T-helper 2 cell treated with Interferon-gamma antibody and Interleukin-4, amounts not matched to agents 5 μg/mL and 100 μg/mL, for 36 hours (primary cell): ENCODE results near the gene GPS2.

Experiments used
- DNase-seq: peaks from one replicate; pipeline ENCODE4 v3.0.0; 2021; ENCODE audit warnings: low spot score
- H3K27ac Mint-ChIP-seq: one replicate; pipeline ENCODE4 v1.8.0; 2021; ENCODE audit warnings: mild to moderate bottlenecking, mixed read lengths
- H3K27me3 Mint-ChIP-seq: one replicate; pipeline ENCODE4 v1.8.0; 2021; ENCODE audit warnings: low read depth, mixed read lengths
- H3K36me3 Mint-ChIP-seq: one replicate; pipeline ENCODE4 v1.8.0; 2021; ENCODE audit warnings: low read depth, mixed read lengths
- H3K4me1 Mint-ChIP-seq: one replicate; pipeline ENCODE4 v1.8.0; 2021; ENCODE audit warnings: low read depth, mixed read lengths
- H3K4me3 Mint-ChIP-seq: one replicate; pipeline ENCODE4 v1.8.0; 2022; ENCODE audit warnings: mild to moderate bottlenecking, moderate library complexity, mixed read lengths
- H3K9me3 Mint-ChIP-seq: one replicate; pipeline ENCODE4 v1.8.0; 2021; ENCODE audit warnings: mixed read lengths

Gene GPS2

GRCh38 chr17:7306911-7307685 lies 8.1 kb downstream of the GPS2 start, which contains the start of gene EIF5A:
Gene EIF5A (plus strand): TSS chr17:7307628. CDS start chr17:7309636, 2,008 bp downstream.
- peaks cover 36% of the 10 kb centered on the region for H3K36me3 Mint-ChIP-seq

GRCh38 chr17:7304179-7304578 lies 11.0 kb downstream of the GPS2 start:
- H3K36me3 Mint-ChIP-seq = peaks cover 8% of the 10 kb centered on the region
- no peak overlapping the region for H3K4me3 Mint-ChIP-seq
- peaks cover 9% of the 10 kb centered on the region for H3K4me1 Mint-ChIP-seq
- H3K9me3 Mint-ChIP-seq = no peaks in the 10 kb centered on the region
- H3K27me3 Mint-ChIP-seq = peaks cover 5% of the 10 kb centered on the region
- peak overlapping the region; percentile 1 for H3K27ac Mint-ChIP-seq
- DNase-seq = no peak

More at GRCh38 chr17:7306911-7307685, 8.1 kb downstream of the GPS2 start, which contains the start of gene EIF5A:
- no peaks in the 10 kb centered on the region for H3K9me3 Mint-ChIP-seq
- peak within 1 kb of the TSS; percentile 88 for H3K4me3 Mint-ChIP-seq
- H3K27me3 Mint-ChIP-seq = peaks cover 3% of the 10 kb centered on the region
- peaks cover 33% of the 10 kb centered on the region for H3K4me1 Mint-ChIP-seq
- DNase-seq = peak; percentile 99
- peak within 1 kb of the TSS; percentile 97 for H3K27ac Mint-ChIP-seq

GRCh38 chr17:7296189-7296861 lies 18.8 kb downstream of the GPS2 start:
- Mint-ChIP-seq H3K27ac (peak overlapping the region; percentile 45), H3K4me1 (peaks cover 20% of the 10 kb centered on the region), H3K4me3 (peak overlapping the region; percentile 63), H3K27me3 (peaks cover 29% of the 10 kb centered on the region), H3K9me3 (no peaks in the 10 kb centered on the region), H3K36me3 (no peaks in the 10 kb centered on the region)
- DNase-seq = peak; percentile 75

- H3K4me1 Mint-ChIP-seq = peaks cover 20% of the 10 kb centered on the region
- H3K4me3 Mint-ChIP-seq = peak overlapping the region; percentile 82
- peaks cover 34% of the 10 kb centered on the region for H3K27me3 Mint-ChIP-seq
- H3K36me3 Mint-ChIP-seq = no peaks in the 10 kb centered on the region
- H3K9me3 Mint-ChIP-seq = no peaks in the 10 kb centered on the region
- H3K27ac Mint-ChIP-seq = peak overlapping the region; percentile 60
- DNase-seq = no peak
These were observed 19.7 kb downstream of the GPS2 start for GRCh38 chr17:7295230-7296180.

- Mint-ChIP-seq H3K9me3 (no peaks in the 10 kb centered on the region), H3K4me1 (peaks cover 20% of the 10 kb centered on the region), H3K27ac (peak within 1 kb of the TSS; percentile 60), H3K27me3 (peaks cover 34% of the 10 kb centered on the region), H3K4me3 (peak within 1 kb of the TSS; percentile 82), H3K36me3 (no peaks in the 10 kb centered on the region)
- peak; percentile 86 for DNase-seq
These were observed 20.5 kb downstream of the GPS2 start, which contains the start of gene YBX2 for GRCh38 chr17:7294614-7295153. Gene YBX2 (minus strand): TSS chr17:7294639. CDS start chr17:7294500, 139 bp downstream.

GRCh38 chr17:7293816-7294613 lies 21.1 kb downstream of the GPS2 start:
- Mint-ChIP-seq H3K4me3 (peak overlapping the region; percentile 49), H3K27ac (no peak overlapping the region), H3K27me3 (peaks cover 34% of the 10 kb centered on the region), H3K36me3 (no peaks in the 10 kb centered on the region), H3K9me3 (no peaks in the 10 kb centered on the region), H3K4me1 (peaks cover 20% of the 10 kb centered on the region)
- no peak for DNase-seq

- Mint-ChIP-seq H3K36me3 (no peaks in the 10 kb centered on the region), H3K4me3 (peak overlapping the region; percentile 49), H3K27me3 (peaks cover 36% of the 10 kb centered on the region), H3K9me3 (no peaks in the 10 kb centered on the region), H3K4me1 (peaks cover 20% of the 10 kb centered on the region), H3K27ac (no peak overlapping the region)
- no peak for DNase-seq
These were observed 22.0 kb downstream of the GPS2 start for GRCh38 chr17:7293159-7293558.

- no peaks in the 10 kb centered on the region for H3K36me3 Mint-ChIP-seq
- H3K4me3 Mint-ChIP-seq = no peak overlapping the region
- H3K9me3 Mint-ChIP-seq = no peaks in the 10 kb centered on the region
- no peak for DNase-seq
- H3K27ac Mint-ChIP-seq = no peak overlapping the region
- H3K4me1 Mint-ChIP-seq = peaks cover 20% of the 10 kb centered on the region
- H3K27me3 Mint-ChIP-seq = peaks cover 36% of the 10 kb centered on the region
These were observed 22.4 kb downstream of the GPS2 start for GRCh38 chr17:7292729-7293128.

GRCh38 chr17:7292194-7292593 lies 23.0 kb downstream of the GPS2 start:
- Mint-ChIP-seq H3K9me3 (no peaks in the 10 kb centered on the region), H3K36me3 (no peaks in the 10 kb centered on the region), H3K4me1 (peaks cover 20% of the 10 kb centered on the region), H3K27ac (no peak overlapping the region), H3K4me3 (no peak overlapping the region), H3K27me3 (peaks cover 36% of the 10 kb centered on the region)
- DNase-seq = no peak

- H3K4me1 Mint-ChIP-seq = peaks cover 12% of the 10 kb centered on the region
- peaks cover 40% of the 10 kb centered on the region for H3K27me3 Mint-ChIP-seq
- H3K27ac Mint-ChIP-seq = no peak overlapping the region
- no peak overlapping the region for H3K4me3 Mint-ChIP-seq
- no peak for DNase-seq
- no peaks in the 10 kb centered on the region for H3K36me3 Mint-ChIP-seq
- no peaks in the 10 kb centered on the region for H3K9me3 Mint-ChIP-seq
These were observed 24.5 kb downstream of the GPS2 start for GRCh38 chr17:7290685-7291084.

GRCh38 chr17:7290166-7290565 lies 25.0 kb downstream of the GPS2 start:
- H3K4me3 Mint-ChIP-seq = no peak overlapping the region
- no peak overlapping the region for H3K27ac Mint-ChIP-seq
- peaks cover 36% of the 10 kb centered on the region for H3K27me3 Mint-ChIP-seq
- H3K36me3 Mint-ChIP-seq = no peaks in the 10 kb centered on the region
- no peak for DNase-seq
- H3K9me3 Mint-ChIP-seq = no peaks in the 10 kb centered on the region
- peaks cover 8% of the 10 kb centered on the region for H3K4me1 Mint-ChIP-seq

GRCh38 chr17:7289256-7290032 lies 25.7 kb downstream of the GPS2 start:
- Mint-ChIP-seq H3K4me1 (peaks cover 5% of the 10 kb centered on the region), H3K27me3 (peaks cover 35% of the 10 kb centered on the region), H3K36me3 (no peaks in the 10 kb centered on the region), H3K27ac (no peak overlapping the region), H3K9me3 (no peaks in the 10 kb centered on the region), H3K4me3 (no peak overlapping the region)
- no peak for DNase-seq
